Mesendoderm (in vitro differentiated cells): Measurements from ENCODE around the gene UBTD2.

ENCODE experiments used
- DNase-seq: peaks from one replicate; pipeline ENCODE4 v3.0.0; 2013
- H2AK5ac ChIP-seq: 2 replicates; pipeline ENCODE4 v1.6.1; 2013; ENCODE audit warnings: low read length, inconsistent platforms
- H2BK120ac ChIP-seq: 2 replicates; pipeline ENCODE4 v1.6.1; 2013; ENCODE audit warnings: low read depth, mild to moderate bottlenecking, low read length, moderate library complexity, mixed read lengths
- H2BK15ac ChIP-seq: replicated peaks from 2 replicates; pipeline ENCODE4 v1.6.1; 2013; ENCODE audit warnings: low read depth, mild to moderate bottlenecking, moderate library complexity
- H2BK5ac ChIP-seq: 2 replicates; pipeline ENCODE4 v1.6.1; 2013; ENCODE audit warnings: low read length, inconsistent platforms
- H3K18ac ChIP-seq: 2 replicates; pipeline ENCODE4 v1.6.1; 2013; ENCODE audit warnings: mild to moderate bottlenecking, low read length, mixed read lengths
- H3K23ac ChIP-seq: one replicate; pipeline ENCODE4 v1.6.1; 2013; ENCODE audit warnings: low read length
- H3K27ac ChIP-seq: 2 replicates; pipeline ENCODE4 v1.5.1; 2013; ENCODE audit warnings: low read depth, mild to moderate bottlenecking, inconsistent platforms, low read length, moderate library complexity
- H3K27me3 ChIP-seq: 2 replicates; pipeline ENCODE4 v1.6.1; 2013; ENCODE audit warnings: low read length, control low read depth, mild to moderate bottlenecking, inconsistent platforms; ENCODE audit not compliant: insufficient read depth, poor library complexity
- H3K36me3 ChIP-seq: 2 replicates; pipeline ENCODE4 v1.6.1; 2013; ENCODE audit warnings: low read length, inconsistent platforms; ENCODE audit not compliant: control insufficient read depth, insufficient read depth
- H3K4ac ChIP-seq: one replicate; pipeline ENCODE4 v1.6.1; 2013; ENCODE audit warnings: low read depth, mild to moderate bottlenecking, low read length, moderate library complexity
- H3K4me1 ChIP-seq: 2 replicates; pipeline ENCODE4 v1.6.1; 2013; ENCODE audit warnings: low read depth, low read length, inconsistent platforms; ENCODE audit not compliant: control insufficient read depth
- H3K4me2 ChIP-seq: 2 replicates; pipeline ENCODE4 v1.6.1; 2013; ENCODE audit warnings: low read length
- H3K4me3 ChIP-seq: 2 replicates; pipeline ENCODE4 v1.5.1; 2013; ENCODE audit warnings: mild to moderate bottlenecking, low read length
- H3K56ac ChIP-seq: one replicate; pipeline ENCODE4 v1.6.1; 2013; ENCODE audit warnings: low read length
- H3K79me1 ChIP-seq: 2 replicates; pipeline ENCODE4 v1.6.1; 2013; ENCODE audit warnings: low read length, inconsistent platforms
- H3K79me2 ChIP-seq: 2 replicates; pipeline ENCODE4 v1.6.1; 2013; ENCODE audit warnings: mild to moderate bottlenecking, low read length; ENCODE audit not compliant: control insufficient read depth, insufficient read depth
- H3K9ac ChIP-seq: 2 replicates; pipeline ENCODE4 v1.6.1; 2013; ENCODE audit warnings: low read length, inconsistent platforms
- H4K5ac ChIP-seq: one replicate; pipeline ENCODE4 v1.6.1; 2013; ENCODE audit warnings: low read length
- H4K8ac ChIP-seq: one replicate; pipeline ENCODE4 v1.6.1; 2013; ENCODE audit warnings: low read depth, mild to moderate bottlenecking, control low read depth, low read length, moderate library complexity
- WGBS: extraction: QIAGEN DNeasy Blood & Tissue Kit; methylation state at CpG from one replicate; pipeline ENCODE4 v1.1.7; 2013; ENCODE audit warnings: low lambda C conversion rate, missing lambda C conversion rate; ENCODE audit not compliant: insufficient coverage; ENCODE audit errors: extremely low coverage; 5-methylcytosine and 5-hydroxymethylcytosine counted together

Gene UBTD2

GRCh38 chr5:172183881-172184280 is 99.7 kb downstream of the UBTD2 start:
- Histone ChIP-seq H3K36me3 (no peaks in the 10 kb centered on the region), H3K56ac (no peak overlapping the region)
- WGBS = no CpG with 5 or more reads among the region's 4 CpGs

GRCh38 chr5:172182291-172182690 is 101.3 kb downstream of the UBTD2 start:
- no peak overlapping the region for H3K27ac ChIP-seq
- H3K4me1 ChIP-seq = peaks cover 15% of the 10 kb centered on the region
- H2AK5ac ChIP-seq = no peak overlapping the region
- no peak overlapping the region for H4K8ac ChIP-seq
- H4K5ac ChIP-seq = no peak overlapping the region
- H3K18ac ChIP-seq = no peak overlapping the region
- H2BK5ac ChIP-seq = no peak overlapping the region
- no peaks in the 10 kb centered on the region for H3K27me3 ChIP-seq
- peaks cover 13% of the 10 kb centered on the region for H3K79me1 ChIP-seq
- no peak overlapping the region for H3K56ac ChIP-seq
- no peak overlapping the region for H2BK15ac ChIP-seq
- no peak overlapping the region for H3K9ac ChIP-seq
- DNase-seq = no peak
- H3K4ac ChIP-seq = no peak overlapping the region
- H3K4me3 ChIP-seq = no peak overlapping the region
- no peak overlapping the region for H3K23ac ChIP-seq
- H3K36me3 ChIP-seq = no peaks in the 10 kb centered on the region
- no CpG with 5 or more reads among the region's 6 CpGs for WGBS
- H3K79me2 ChIP-seq = peaks cover 4% of the 10 kb centered on the region
- no peak overlapping the region for H3K4me2 ChIP-seq
- H2BK120ac ChIP-seq = no peak overlapping the region

More at GRCh38 chr5:172183881-172184280, 99.7 kb downstream of the UBTD2 start:
- no peak overlapping the region for H3K4ac ChIP-seq
- H2AK5ac ChIP-seq = no peak overlapping the region
- no peak overlapping the region for H3K4me2 ChIP-seq
- H2BK120ac ChIP-seq = no peak overlapping the region
- peaks cover 10% of the 10 kb centered on the region for H3K79me1 ChIP-seq
- peak; percentile 35 for DNase-seq
- no peak overlapping the region for H3K4me3 ChIP-seq
- peaks cover 9% of the 10 kb centered on the region for H3K4me1 ChIP-seq
- no peak overlapping the region for H3K9ac ChIP-seq
- H4K8ac ChIP-seq = no peak overlapping the region
- no peak overlapping the region for H3K23ac ChIP-seq
- H2BK5ac ChIP-seq = no peak overlapping the region
- H3K27ac ChIP-seq = no peak overlapping the region
- H2BK15ac ChIP-seq = no peak overlapping the region
- H3K18ac ChIP-seq = no peak overlapping the region
- H3K27me3 ChIP-seq = no peaks in the 10 kb centered on the region
- peaks cover 4% of the 10 kb centered on the region for H3K79me2 ChIP-seq
- H4K5ac ChIP-seq = no peak overlapping the region

GRCh38 chr5:172180936-172181335 is 102.6 kb downstream of the UBTD2 start:
- Histone ChIP-seq H3K36me3 (no peaks in the 10 kb centered on the region), H3K79me2 (peaks cover 4% of the 10 kb centered on the region), H2BK5ac (no peak overlapping the region), H3K27ac (no peak overlapping the region), H3K27me3 (no peaks in the 10 kb centered on the region), H3K4ac (no peak overlapping the region), H3K4me1 (peaks cover 13% of the 10 kb centered on the region), H2BK120ac (no peak overlapping the region), H2BK15ac (no peak overlapping the region), H3K4me3 (no peak overlapping the region), H2AK5ac (peak overlapping the region; percentile 74), H3K4me2 (no peak overlapping the region), H3K56ac (no peak overlapping the region), H4K5ac (no peak overlapping the region), H4K8ac (no peak overlapping the region), H3K79me1 (peaks cover 11% of the 10 kb centered on the region), H3K23ac (peak overlapping the region; percentile 66), H3K18ac (no peak overlapping the region), H3K9ac (no peak overlapping the region)
- no peak for DNase-seq
- WGBS = no CpG with 5 or more reads among the region's 9 CpGs

- peak; percentile 80 for DNase-seq
- H3K4me2 ChIP-seq = no peak overlapping the region
- WGBS = no CpG with 5 or more reads among the region's 18 CpGs
- peaks cover 15% of the 10 kb centered on the region for H3K4me1 ChIP-seq
- H3K4ac ChIP-seq = no peak overlapping the region
- H3K4me3 ChIP-seq = no peak overlapping the region
- no peak overlapping the region for H4K8ac ChIP-seq
- H3K18ac ChIP-seq = peak overlapping the region; percentile 16
- H3K27me3 ChIP-seq = no peaks in the 10 kb centered on the region
- H3K79me1 ChIP-seq = peaks cover 11% of the 10 kb centered on the region
- peak overlapping the region; percentile 74 for H2AK5ac ChIP-seq
- no peaks in the 10 kb centered on the region for H3K36me3 ChIP-seq
- no peak overlapping the region for H2BK120ac ChIP-seq
- H2BK15ac ChIP-seq = no peak overlapping the region
- H3K27ac ChIP-seq = peak overlapping the region; percentile 80
- no peak overlapping the region for H3K23ac ChIP-seq
- no peak overlapping the region for H4K5ac ChIP-seq
- H2BK5ac ChIP-seq = peak overlapping the region; percentile 27
- peak overlapping the region; percentile 73 for H3K56ac ChIP-seq
- H3K9ac ChIP-seq = peak overlapping the region; percentile 49
- no peaks in the 10 kb centered on the region for H3K79me2 ChIP-seq
Observed at GRCh38 chr5:172178991-172179989, 104.3 kb downstream of the UBTD2 start.

GRCh38 chr5:172178301-172178987 is 105.1 kb downstream of the UBTD2 start:
- H3K56ac ChIP-seq = no peak overlapping the region
- H3K79me1 ChIP-seq = peaks cover 11% of the 10 kb centered on the region
- no peak overlapping the region for H3K4me2 ChIP-seq
- no peak for DNase-seq
- H3K4me1 ChIP-seq = peaks cover 15% of the 10 kb centered on the region
- WGBS = no CpG with 5 or more reads among the region's 18 CpGs
- no peak overlapping the region for H3K4ac ChIP-seq
- H3K4me3 ChIP-seq = no peak overlapping the region
- H2BK5ac ChIP-seq = no peak overlapping the region
- H4K8ac ChIP-seq = no peak overlapping the region
- no peaks in the 10 kb centered on the region for H3K27me3 ChIP-seq
- no peak overlapping the region for H3K18ac ChIP-seq
- H3K9ac ChIP-seq = no peak overlapping the region
- H2AK5ac ChIP-seq = no peak overlapping the region
- no peak overlapping the region for H3K27ac ChIP-seq
- H4K5ac ChIP-seq = no peak overlapping the region
- no peaks in the 10 kb centered on the region for H3K79me2 ChIP-seq
- H3K36me3 ChIP-seq = no peaks in the 10 kb centered on the region
- no peak overlapping the region for H3K23ac ChIP-seq
- H2BK15ac ChIP-seq = no peak overlapping the region
- no peak overlapping the region for H2BK120ac ChIP-seq
